GM11168 (cell line): ENCODE results near the gene RARB.

Experiments used
- in situ Hi-C: fragments of 300-500 bp; cut with MboI; formaldehyde crosslinking; loops from one replicate; pipeline ENCODE4 v1.12.0; 2022; ENCODE audit warnings: low sequenced_read_pairs; ENCODE audit not compliant: unreplicated experiment

RARB gene

GRCh38 chr3:25427942-25428788, at the start of gene RARB:
Gene RARB, plus strand, starts transcription at chr3:25428263. Its CDS starts 469 bp downstream, at chr3:25428732.
- in situ Hi-C loops: no loop called here

- in situ Hi-C loops: no loop called here
Measured at GRCh38 chr3:25378786-25379311, 49.2 kb upstream of the RARB start.

- in situ Hi-C loops: no loop called here
Measured at GRCh38 chr3:25380222-25380739, 47.8 kb upstream of the RARB start.

GRCh38 chr3:25381083-25381482, 47.0 kb upstream of the RARB start:
- in situ Hi-C loops: no loop called here

GRCh38 chr3:25384471-25384870, 43.6 kb upstream of the RARB start:
- in situ Hi-C loops: no loop called here

- in situ Hi-C loops: no loop called here
Measured at GRCh38 chr3:25385807-25386460, 42.1 kb upstream of the RARB start.

GRCh38 chr3:25386686-25387255, 41.3 kb upstream of the RARB start:
- in situ Hi-C loops: no loop called here

GRCh38 chr3:25390605-25391004, 37.5 kb upstream of the RARB start:
- in situ Hi-C loops: no loop called here

- in situ Hi-C loops: no loop called here
Measured at GRCh38 chr3:25396251-25396650, 31.8 kb upstream of the RARB start.

- in situ Hi-C loops: no loop called here
Measured at GRCh38 chr3:25396686-25397085, 31.4 kb upstream of the RARB start.

GRCh38 chr3:25397150-25397549, 30.9 kb upstream of the RARB start:
- in situ Hi-C loops: no loop called here

GRCh38 chr3:25400587-25400986, 27.5 kb upstream of the RARB start:
- in situ Hi-C loops: no loop called here

GRCh38 chr3:25403968-25404367, 24.1 kb upstream of the RARB start:
- in situ Hi-C loops: no loop called here

GRCh38 chr3:25404569-25404968, 23.5 kb upstream of the RARB start:
- in situ Hi-C loops: no loop called here

- in situ Hi-C loops: no loop called here
Measured at GRCh38 chr3:25405335-25405734, 22.7 kb upstream of the RARB start.

- in situ Hi-C loops: no loop called here
Measured at GRCh38 chr3:25410703-25411102, 17.4 kb upstream of the RARB start.

- in situ Hi-C loops: no loop called here
Measured at GRCh38 chr3:25412269-25412668, 15.8 kb upstream of the RARB start.

- in situ Hi-C loops: no loop called here
Measured at GRCh38 chr3:25416176-25416575, 11.9 kb upstream of the RARB start.

- in situ Hi-C loops: no loop called here
Measured at GRCh38 chr3:25418596-25418995, 9.5 kb upstream of the RARB start.

GRCh38 chr3:25419251-25419650, 8.8 kb upstream of the RARB start:
- in situ Hi-C loops: no loop called here

GRCh38 chr3:25420147-25420546, 7.9 kb upstream of the RARB start:
- in situ Hi-C loops: no loop called here
